ENCODE measurements around the gene FIGNL1. TPM values are rescaled to one million over a fixed set of nuclear protein-coding genes. Genes with fewer than 3 reads are reported as not detected.

FIGNL1 gene
- total and polyA plus RNA-seq, 10 of the 15 experiments (the other 5 are each of a cell fraction or from before 2014, with no cell fraction given), result 11.5 to 37.4 (median 29.0) TPM

GRCh38 chr7:50472427-50472826 lies 22.3 kb upstream of the FIGNL1 start (continued):
- TF ChIP-seq CUX1 (IDR thresholded peaks at IDR 0.05; ENCODE audit: insufficient replicate concordance, low read depth, low read length) (no peak), ZNF24 (IDR thresholded peaks at IDR 0.05) (no peak), KLF5 (IDR thresholded peaks at IDR 0.05; ENCODE audit: partially characterized antibody) (no peak), TCF12 (IDR thresholded peaks at IDR 0.05; ENCODE audit: low read depth, low read length) (no peak), CHD4 (IDR thresholded peaks at IDR 0.05) (no peak), BMI1 (IDR thresholded peaks at IDR 0.05; ENCODE audit: borderline replicate concordance) (no peak), ATF2 (IDR thresholded peaks at IDR 0.05; ENCODE audit: low read length) (no peak), USF1 (IDR thresholded peaks at IDR 0.05; ENCODE audit: borderline replicate concordance, extremely low read length, insufficient read depth, low read depth, low read length) (no peak), ZNF217 (IDR thresholded peaks at IDR 0.05) (no peak)
